Adrenal gland (tissue), 5 donors: ENCODE results near the gene FAM219A.

Experiments used
- POLR2A ChIP-seq, 2 donors: fragments of 450-650 bp; IDR thresholded peaks; one replicate each; pipeline ENCODE4 v1.6.1; 2017; ENCODE audit warnings: antibody characterized with exemption in 2 of 2, mild to moderate bottlenecking in 2 of 2, moderate library complexity in 1 of 2
- TF ChIP-seq, protein P1 (sequence below), 6 experiments: fragments of 450-650 bp in 4 of 6; fragments of 200-600 bp in 2 of 6; sonication (generic) in 1 of 6; IDR thresholded peaks; 1 replicate in 5 of 6; 2 replicates in 1 of 6; pipeline versions ENCODE4 v1.5.1 to v1.8.0; 2016 to 2021; ENCODE audit warnings: antibody characterized with exemption in 6 of 6, mild to moderate bottlenecking in 2 of 6, moderate library complexity in 1 of 6
- donor health status: DM: no; HTN: no; CAD: no.

DNA sequence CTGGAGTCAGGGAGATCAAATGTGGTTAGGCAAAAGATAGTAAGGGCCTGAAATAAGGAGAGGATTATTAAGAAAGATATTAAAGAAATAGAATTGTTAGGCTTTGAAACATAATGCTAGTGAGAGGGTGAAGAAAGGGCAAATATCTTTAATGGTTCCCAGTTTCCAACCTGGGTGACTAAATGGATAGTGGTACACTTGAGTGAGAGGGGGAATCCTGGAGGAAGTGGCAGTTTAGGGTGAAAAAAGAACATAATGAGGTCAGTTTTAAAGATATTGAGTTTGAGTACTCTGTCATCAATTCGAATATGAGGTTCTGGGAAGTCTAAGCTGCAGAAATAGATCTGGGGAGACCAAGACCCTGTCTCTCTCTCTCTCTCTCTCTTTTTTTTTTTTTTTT, 19.2 kb upstream of the FAM219A start:
- TF ChIP-seq POLR2A (IDR thresholded peaks at IDR 0.05) = no peak
- TF ChIP-seq, protein P1, sequence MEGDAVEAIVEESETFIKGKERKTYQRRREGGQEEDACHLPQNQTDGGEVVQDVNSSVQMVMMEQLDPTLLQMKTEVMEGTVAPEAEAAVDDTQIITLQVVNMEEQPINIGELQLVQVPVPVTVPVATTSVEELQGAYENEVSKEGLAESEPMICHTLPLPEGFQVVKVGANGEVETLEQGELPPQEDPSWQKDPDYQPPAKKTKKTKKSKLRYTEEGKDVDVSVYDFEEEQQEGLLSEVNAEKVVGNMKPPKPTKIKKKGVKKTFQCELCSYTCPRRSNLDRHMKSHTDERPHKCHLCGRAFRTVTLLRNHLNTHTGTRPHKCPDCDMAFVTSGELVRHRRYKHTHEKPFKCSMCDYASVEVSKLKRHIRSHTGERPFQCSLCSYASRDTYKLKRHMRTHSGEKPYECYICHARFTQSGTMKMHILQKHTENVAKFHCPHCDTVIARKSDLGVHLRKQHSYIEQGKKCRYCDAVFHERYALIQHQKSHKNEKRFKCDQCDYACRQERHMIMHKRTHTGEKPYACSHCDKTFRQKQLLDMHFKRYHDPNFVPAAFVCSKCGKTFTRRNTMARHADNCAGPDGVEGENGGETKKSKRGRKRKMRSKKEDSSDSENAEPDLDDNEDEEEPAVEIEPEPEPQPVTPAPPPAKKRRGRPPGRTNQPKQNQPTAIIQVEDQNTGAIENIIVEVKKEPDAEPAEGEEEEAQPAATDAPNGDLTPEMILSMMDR (IDR thresholded peaks at IDR 0.05) = no peak
